ENCODE results near the gene ORC2. TPM values are rescaled to one million over a fixed set of nuclear protein-coding genes. Genes with fewer than 3 reads are reported as not detected.
"Not testable (repeated sequence)": the region's sequence is repeated elsewhere in the genome, so short reads cannot be mapped to it uniquely, and the experiment has no call there.

The ORC2 gene
- polyA plus RNA-seq (ENCODE audit: low read depth in 6 of 6), result 10 to 100 TPM in 3 of 6 donors, 1 to 10 TPM in 3; 4.3 to 11.8 (median 9.5) TPM

- Mint-ChIP-seq H3K27ac (peak within 1 kb of the TSS; percentile 99 to 100 (median 99)), H3K4me1 (peaks cover 47 to 68% (median 67%) of the 10 kb centered on the region in 3 donors), H3K9me3 (no peaks in the 10 kb centered on the region), H3K36me3 (no peaks in the 10 kb centered on the region), H3K27me3 (no peaks in the 10 kb centered on the region), H3K4me3 (peak within 1 kb of the TSS; percentile 96 to 99 (median 99))
- DNase-seq (peak; percentile 94), ATAC-seq (ENCODE audit: low read depth in 2 of 2) (peak; percentile 86 to 88)
Measured at GRCh38 chr2:200963124-200963917, at the start of gene ORC2. TSS of gene ORC2 (minus strand) at chr2:200963660. CDS start at chr2:200958123, 5,537 bp downstream.

GRCh38 chr2:201008296-201008829 lies 44.9 kb upstream of the ORC2 start:
- no peak for ATAC-seq (ENCODE audit: low read depth in 2 of 2)
- Mint-ChIP-seq H3K36me3 (peaks cover 6% of the 10 kb centered on the region in 2 donors), H3K4me1 (no peaks in the 10 kb centered on the region), H3K9me3 (no peaks in the 10 kb centered on the region), H3K4me3 (no peak overlapping the region), H3K27me3 (no peaks in the 10 kb centered on the region), H3K27ac (no peak overlapping the region)
- no peak for DNase-seq

DNA sequence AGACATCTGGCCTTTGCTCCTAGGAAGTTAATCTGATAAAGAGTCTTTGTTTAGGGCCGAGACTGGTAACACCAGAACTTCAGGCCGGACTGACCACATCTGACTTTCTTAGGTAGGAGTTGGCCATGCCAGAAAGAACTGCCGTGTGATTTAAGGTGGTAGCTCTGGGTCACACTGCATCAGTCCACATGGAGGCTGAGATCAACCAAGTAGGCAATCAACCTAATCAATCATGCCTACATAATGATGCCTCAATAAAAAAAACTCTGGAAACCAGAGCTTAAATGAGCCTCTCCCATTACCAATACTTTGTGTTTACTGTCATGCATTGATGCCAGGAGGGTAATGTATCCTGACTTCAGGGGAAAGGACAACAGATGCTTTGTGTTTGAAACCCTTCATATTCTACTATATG lies 44.1 kb upstream of the ORC2 start:
- DNase-seq, result no peak
- no peaks in the 10 kb centered on the region for H3K27me3 Mint-ChIP-seq
- H3K27ac Mint-ChIP-seq, result no peak overlapping the region
- H3K4me1 Mint-ChIP-seq, result no peaks in the 10 kb centered on the region
- no peak overlapping the region for H3K4me3 Mint-ChIP-seq
- peaks cover 6% of the 10 kb centered on the region in 2 donors for H3K36me3 Mint-ChIP-seq
- ATAC-seq (ENCODE audit: low read depth in 2 of 2), result no peak
- H3K9me3 Mint-ChIP-seq, result no peaks in the 10 kb centered on the region

DNA sequence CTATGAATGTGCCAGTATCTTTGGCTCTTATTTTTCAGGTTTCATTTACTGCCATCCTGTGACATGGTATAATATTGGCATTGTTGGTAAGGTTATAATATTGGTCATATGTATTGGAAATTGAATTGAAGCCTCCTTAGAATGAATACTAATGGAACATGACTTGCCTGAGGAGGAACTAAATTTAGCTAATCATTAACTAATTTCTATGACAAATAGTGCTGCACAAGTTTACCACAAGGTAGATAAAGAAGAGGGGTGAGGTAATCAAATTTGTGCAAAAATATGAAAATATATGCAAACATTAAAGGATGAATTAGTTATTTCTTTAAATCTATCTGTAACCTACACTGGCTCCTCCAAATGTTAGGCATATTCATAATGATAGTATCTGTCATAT lies 43.2 kb upstream of the ORC2 start:
- Mint-ChIP-seq H3K27ac (no peak overlapping the region), H3K4me1 (no peaks in the 10 kb centered on the region), H3K9me3 (no peaks in the 10 kb centered on the region), H3K4me3 (no peak overlapping the region), H3K27me3 (no peaks in the 10 kb centered on the region), H3K36me3 (peaks cover 6% of the 10 kb centered on the region in 2 donors)
- DNase-seq (no peak), ATAC-seq (ENCODE audit: low read depth in 2 of 2) (no peak)

DNA sequence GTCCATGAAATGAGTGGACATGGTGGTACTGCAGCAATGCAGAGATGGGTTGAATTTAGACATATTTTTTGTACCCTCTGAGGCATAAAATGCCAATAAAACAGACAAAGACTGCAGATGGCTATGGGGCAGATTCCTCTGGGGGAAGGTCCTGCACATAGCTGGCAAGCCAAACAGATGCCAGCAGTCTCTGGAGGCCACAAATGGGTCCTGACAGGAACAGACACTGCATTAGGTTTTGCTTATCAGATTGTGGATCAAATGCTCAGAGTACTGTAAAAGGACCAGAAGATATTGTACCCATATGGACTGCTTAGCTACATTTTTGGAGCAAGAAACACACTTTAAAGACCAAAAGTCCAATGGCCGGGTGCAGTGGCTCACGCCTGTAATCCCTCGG lies 40.9 kb upstream of the ORC2 start:
- H3K4me3 Mint-ChIP-seq, result no peak overlapping the region
- no peak overlapping the region for H3K27ac Mint-ChIP-seq
- no peaks in the 10 kb centered on the region for H3K4me1 Mint-ChIP-seq
- DNase-seq, result no peak
- no peak for ATAC-seq (ENCODE audit: low read depth in 2 of 2)
- no peaks in the 10 kb centered on the region for H3K27me3 Mint-ChIP-seq
- peaks cover 6% of the 10 kb centered on the region in 2 donors for H3K36me3 Mint-ChIP-seq
- H3K9me3 Mint-ChIP-seq, result no peaks in the 10 kb centered on the region

GRCh38 chr2:200993097-200993496 lies 29.6 kb upstream of the ORC2 start:
- no peak overlapping the region for H3K27ac Mint-ChIP-seq
- ATAC-seq (ENCODE audit: low read depth in 2 of 2), result no peak
- H3K4me3 Mint-ChIP-seq, result no peak overlapping the region
- no peaks in the 10 kb centered on the region for H3K27me3 Mint-ChIP-seq
- H3K9me3 Mint-ChIP-seq, result no peaks in the 10 kb centered on the region
- no peaks in the 10 kb centered on the region for H3K4me1 Mint-ChIP-seq
- H3K36me3 Mint-ChIP-seq, result peaks cover 4 to 28% of the 10 kb centered on the region in 2 donors
- DNase-seq, result no peak

DNA sequence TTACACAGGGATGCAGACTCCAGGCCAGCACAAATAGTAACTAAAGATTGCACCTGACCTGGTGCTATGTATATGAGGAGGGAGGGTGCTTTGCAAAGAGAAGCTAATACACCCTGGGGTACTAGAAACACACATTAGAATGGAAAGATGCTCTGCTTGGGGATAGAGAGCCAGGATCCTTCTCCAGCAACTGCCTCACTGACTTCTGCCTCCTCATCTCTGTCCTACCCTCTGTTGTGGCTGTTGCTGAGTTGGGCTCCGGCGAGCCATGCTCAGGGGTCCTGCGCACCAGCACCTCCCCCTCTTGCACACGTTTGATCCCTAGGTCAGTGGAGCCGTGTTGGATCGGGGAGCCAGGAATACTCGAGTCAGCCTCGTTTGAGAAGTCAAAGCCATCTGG lies 23.7 kb upstream of the ORC2 start:
- H3K27me3 Mint-ChIP-seq, result no peaks in the 10 kb centered on the region
- H3K27ac Mint-ChIP-seq, result peak overlapping the region in 3 of 6 donors; percentile 9 to 38 (median 27)
- H3K9me3 Mint-ChIP-seq, result no peaks in the 10 kb centered on the region
- no peak overlapping the region for H3K4me3 Mint-ChIP-seq
- DNase-seq (no peak), ATAC-seq (ENCODE audit: low read depth in 2 of 2) (no peak)
- peaks cover 8 to 13% of the 10 kb centered on the region in 2 donors for H3K36me3 Mint-ChIP-seq
- H3K4me1 Mint-ChIP-seq, result no peaks in the 10 kb centered on the region

GRCh38 chr2:200985799-200986198 lies 22.3 kb upstream of the ORC2 start:
- H3K4me3 Mint-ChIP-seq, result no peak overlapping the region
- DNase-seq (no peak), ATAC-seq (ENCODE audit: low read depth in 2 of 2) (no peak)
- peaks cover 11 to 20% of the 10 kb centered on the region in 2 donors for H3K36me3 Mint-ChIP-seq
- no peaks in the 10 kb centered on the region for H3K27me3 Mint-ChIP-seq
- no peak overlapping the region for H3K27ac Mint-ChIP-seq
- no peaks in the 10 kb centered on the region for H3K9me3 Mint-ChIP-seq
- H3K4me1 Mint-ChIP-seq, result no peaks in the 10 kb centered on the region

DNA sequence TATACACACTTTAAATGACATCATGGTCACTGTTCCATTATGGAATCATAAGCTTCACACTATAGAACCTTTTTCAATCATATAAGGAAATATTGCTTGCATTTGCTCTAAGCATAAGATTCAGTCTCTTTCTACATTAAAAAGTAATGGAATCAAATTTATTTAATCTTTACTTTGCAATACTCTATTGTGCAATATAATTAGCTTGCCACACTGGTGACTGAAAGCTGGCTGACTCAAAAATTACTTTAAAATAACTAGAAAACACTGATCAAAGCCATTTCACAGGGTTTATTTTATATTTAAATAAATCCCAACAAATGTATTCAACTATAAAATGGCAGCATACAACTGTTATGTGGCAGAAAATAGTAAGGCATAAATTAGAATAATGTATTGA lies 13.2 kb upstream of the ORC2 start:
- no peaks in the 10 kb centered on the region for H3K27me3 Mint-ChIP-seq
- no peak overlapping the region for H3K4me3 Mint-ChIP-seq
- DNase-seq, result no peak
- H3K4me1 Mint-ChIP-seq, result no peaks in the 10 kb centered on the region
- H3K9me3 Mint-ChIP-seq, result no peaks in the 10 kb centered on the region
- no peak for ATAC-seq (ENCODE audit: low read depth in 2 of 2)
- H3K27ac Mint-ChIP-seq, result no peak overlapping the region
- peaks cover 8 to 11% of the 10 kb centered on the region in 2 donors for H3K36me3 Mint-ChIP-seq

GRCh38 chr2:200975672-200976071 lies 12.2 kb upstream of the ORC2 start:
- Mint-ChIP-seq H3K4me1 (no peaks in the 10 kb centered on the region), H3K36me3 (peaks cover 2 to 3% of the 10 kb centered on the region in 2 donors), H3K27me3 (no peaks in the 10 kb centered on the region), H3K9me3 (no peaks in the 10 kb centered on the region), H3K4me3 (no peak overlapping the region), H3K27ac (no peak overlapping the region)
- no peak for ATAC-seq (ENCODE audit: low read depth in 2 of 2)
- DNase-seq, result no peak

DNA sequence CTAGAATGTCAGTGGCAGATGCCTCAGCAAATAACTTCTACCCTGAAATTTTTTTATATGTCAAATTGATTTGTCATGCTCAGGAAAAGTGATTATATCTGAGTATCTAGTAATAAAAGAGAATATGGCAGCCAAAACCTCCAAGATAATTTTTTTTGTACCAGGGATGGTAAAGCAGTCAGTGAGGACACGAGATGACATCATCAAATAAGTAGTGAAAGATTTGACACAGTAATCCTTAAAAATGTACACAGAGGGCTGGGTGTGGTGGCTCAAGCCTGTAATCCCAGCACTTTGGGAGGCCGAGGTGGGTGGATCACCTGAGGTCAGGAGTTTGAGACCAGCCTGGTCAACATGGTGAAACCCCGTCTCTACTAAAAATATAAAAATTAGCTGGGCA lies 6.6 kb upstream of the ORC2 start:
- Mint-ChIP-seq H3K27ac (peak overlapping the region in 1 of 6 donors; percentile 24), H3K4me1 (peaks cover 17 to 29% (median 18%) of the 10 kb centered on the region in 3 donors)
- H3K9me3 Mint-ChIP-seq; ATAC-seq (ENCODE audit: low read depth in 2 of 2); H3K36me3 Mint-ChIP-seq; H3K27me3 Mint-ChIP-seq; H3K4me3 Mint-ChIP-seq; DNase-seq: not testable (repeated sequence)

DNA sequence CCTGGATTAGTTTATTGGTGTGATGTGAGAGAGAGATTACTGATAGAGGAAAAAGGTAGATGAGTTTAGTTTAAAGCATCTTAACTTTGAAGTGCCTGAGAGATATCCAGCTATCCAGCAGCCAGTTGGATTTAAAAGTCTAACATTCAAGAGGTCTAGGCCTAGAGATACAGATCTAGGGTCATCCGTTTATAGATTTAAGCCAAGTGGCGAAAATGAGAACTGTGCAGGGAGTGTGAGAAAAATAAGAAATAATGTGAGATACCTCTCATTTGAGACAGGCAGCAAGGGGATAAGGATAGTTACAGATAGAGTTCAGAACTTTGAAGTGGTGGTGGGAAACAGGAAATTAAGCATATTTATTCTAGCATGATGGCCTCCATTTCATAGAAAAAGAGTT lies 5.3 kb upstream of the ORC2 start:
- H3K9me3 Mint-ChIP-seq, result no peaks in the 10 kb centered on the region
- no peaks in the 10 kb centered on the region for H3K36me3 Mint-ChIP-seq
- H3K4me3 Mint-ChIP-seq, result no peak overlapping the region
- ATAC-seq (ENCODE audit: low read depth in 2 of 2) (no peak), DNase-seq (no peak)
- H3K27me3 Mint-ChIP-seq, result no peaks in the 10 kb centered on the region
- peaks cover 29 to 42% (median 29%) of the 10 kb centered on the region in 3 donors for H3K4me1 Mint-ChIP-seq
- peak overlapping the region in 3 of 6 donors; percentile 39 to 42 (median 41) for H3K27ac Mint-ChIP-seq

DNA sequence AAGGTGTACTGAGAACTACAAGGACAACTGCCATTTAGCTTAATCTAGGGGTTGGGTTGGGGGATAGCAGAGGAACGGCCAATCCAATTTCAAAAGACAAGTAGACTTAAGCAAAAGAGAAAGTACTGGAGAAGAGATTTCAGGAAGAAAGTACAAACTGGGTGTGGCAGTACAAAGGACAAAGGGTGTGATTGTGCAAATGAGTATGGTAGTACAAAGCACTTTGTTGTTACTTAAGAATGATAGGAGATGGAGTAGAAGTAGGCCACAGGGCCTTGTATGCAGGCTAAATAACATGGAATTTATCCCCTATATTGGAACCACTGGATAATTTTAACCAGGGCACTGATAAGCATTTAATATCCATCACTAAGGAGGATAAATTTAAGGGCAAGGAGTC lies 4.7 kb upstream of the ORC2 start:
- Mint-ChIP-seq H3K36me3 (no peaks in the 10 kb centered on the region), H3K9me3 (no peaks in the 10 kb centered on the region), H3K4me3 (peak overlapping the region in 1 of 8 donors; percentile 1), H3K27me3 (no peaks in the 10 kb centered on the region), H3K27ac (peak overlapping the region in 3 of 6 donors; percentile 41 to 91 (median 42)), H3K4me1 (peaks cover 33 to 48% (median 35%) of the 10 kb centered on the region in 3 donors)
- DNase-seq, result no peak
- no peak for ATAC-seq (ENCODE audit: low read depth in 2 of 2)

DNA sequence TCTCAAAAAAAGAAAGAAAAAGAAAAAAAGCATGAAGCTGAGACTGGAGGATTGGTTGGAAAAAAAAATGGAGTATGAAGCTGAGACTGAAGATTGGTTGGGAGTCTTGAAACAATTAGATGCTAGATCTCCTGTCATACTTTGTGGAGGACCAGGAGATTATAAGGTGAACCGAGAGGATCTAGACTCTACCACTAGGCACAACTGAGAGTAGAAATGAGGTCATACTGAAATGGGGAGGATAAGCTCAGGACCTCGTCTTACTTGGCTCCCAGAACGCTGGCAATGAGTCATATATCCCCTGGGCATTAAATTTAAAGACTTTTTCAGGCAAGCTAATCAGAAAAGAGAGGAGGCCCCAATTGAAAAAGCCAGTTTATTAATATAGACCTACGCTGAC lies 3.3 kb upstream of the ORC2 start:
- no peak for ATAC-seq (ENCODE audit: low read depth in 2 of 2)
- no peak for DNase-seq
- H3K9me3 Mint-ChIP-seq, result no peaks in the 10 kb centered on the region
- no peaks in the 10 kb centered on the region for H3K36me3 Mint-ChIP-seq
- H3K27me3 Mint-ChIP-seq, result no peaks in the 10 kb centered on the region
- H3K4me1 Mint-ChIP-seq, result peaks cover 41 to 59% (median 47%) of the 10 kb centered on the region in 3 donors
- H3K4me3 Mint-ChIP-seq, result peak overlapping the region in 1 of 8 donors; percentile 45
- H3K27ac Mint-ChIP-seq, result peak overlapping the region in 1 of 6 donors; percentile 59

All from naive B cell (primary cell).